Regular cardiac myocyte (primary cell): ENCODE results near the gene TLCD2. TPM values are rescaled to one million over a fixed set of nuclear protein-coding genes. Genes with fewer than 3 reads are reported as not detected.

Experiments used
- total RNA-seq: library from RNA; depleted of rRNA; stranded (reverse); fragments of >200 nt; gene quantifications from 2 replicates; pipeline ENCODE4 v1.2.3, GENCODE V29; 2014

The TLCD2 gene, protein sequence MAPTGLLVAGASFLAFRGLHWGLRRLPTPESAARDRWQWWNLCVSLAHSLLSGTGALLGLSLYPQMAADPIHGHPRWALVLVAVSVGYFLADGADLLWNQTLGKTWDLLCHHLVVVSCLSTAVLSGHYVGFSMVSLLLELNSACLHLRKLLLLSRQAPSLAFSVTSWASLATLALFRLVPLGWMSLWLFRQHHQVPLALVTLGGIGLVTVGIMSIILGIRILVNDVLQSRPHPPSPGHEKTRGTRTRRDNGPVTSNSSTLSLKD
- 1.7 and 2.0 TPM in 2 replicates for total RNA-seq

DNA sequence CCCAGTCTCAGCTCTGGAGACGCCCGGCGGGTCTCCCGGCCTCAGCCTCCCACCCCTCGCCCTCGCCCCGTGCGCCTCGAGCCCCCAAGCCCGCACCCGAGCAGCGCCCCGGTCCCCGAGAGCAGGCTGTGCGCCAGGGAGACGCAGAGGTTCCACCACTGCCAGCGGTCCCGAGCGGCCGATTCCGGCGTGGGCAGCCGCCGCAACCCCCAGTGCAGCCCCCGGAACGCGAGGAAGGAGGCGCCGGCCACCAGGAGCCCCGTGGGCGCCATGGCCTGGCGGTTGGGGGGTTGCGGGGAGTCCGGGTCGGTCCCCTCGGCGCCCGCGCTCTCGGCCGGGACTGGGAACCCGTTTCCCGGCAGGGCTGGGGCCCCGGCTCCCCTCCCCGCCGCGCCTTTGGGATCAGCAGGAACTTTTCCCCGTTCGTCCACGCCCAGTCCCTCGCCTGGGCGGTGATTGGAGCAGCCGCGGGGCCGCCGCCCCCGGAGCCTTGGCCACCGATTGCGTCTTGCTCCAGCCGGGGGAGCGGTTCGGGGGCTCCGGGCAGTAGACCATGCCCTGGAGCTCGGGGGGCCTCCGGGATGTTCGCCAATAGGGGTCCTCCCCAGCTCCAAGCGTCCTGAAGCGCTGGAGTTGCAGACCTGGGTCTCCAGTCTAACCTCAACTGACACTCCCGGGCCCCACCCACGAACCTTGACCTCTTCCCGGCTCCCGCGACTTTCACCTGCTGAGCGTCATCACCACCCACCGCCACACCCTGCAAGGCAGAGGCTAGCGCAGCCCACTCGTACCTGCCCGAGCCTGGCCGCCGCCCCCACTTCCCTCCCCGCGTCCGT is at the start of gene TLCD2:
Gene TLCD2, minus strand, starts transcription at position 407 of the 836 bp plus-strand sequence. Its CDS starts 135 bp downstream, at position 272.

DNA sequence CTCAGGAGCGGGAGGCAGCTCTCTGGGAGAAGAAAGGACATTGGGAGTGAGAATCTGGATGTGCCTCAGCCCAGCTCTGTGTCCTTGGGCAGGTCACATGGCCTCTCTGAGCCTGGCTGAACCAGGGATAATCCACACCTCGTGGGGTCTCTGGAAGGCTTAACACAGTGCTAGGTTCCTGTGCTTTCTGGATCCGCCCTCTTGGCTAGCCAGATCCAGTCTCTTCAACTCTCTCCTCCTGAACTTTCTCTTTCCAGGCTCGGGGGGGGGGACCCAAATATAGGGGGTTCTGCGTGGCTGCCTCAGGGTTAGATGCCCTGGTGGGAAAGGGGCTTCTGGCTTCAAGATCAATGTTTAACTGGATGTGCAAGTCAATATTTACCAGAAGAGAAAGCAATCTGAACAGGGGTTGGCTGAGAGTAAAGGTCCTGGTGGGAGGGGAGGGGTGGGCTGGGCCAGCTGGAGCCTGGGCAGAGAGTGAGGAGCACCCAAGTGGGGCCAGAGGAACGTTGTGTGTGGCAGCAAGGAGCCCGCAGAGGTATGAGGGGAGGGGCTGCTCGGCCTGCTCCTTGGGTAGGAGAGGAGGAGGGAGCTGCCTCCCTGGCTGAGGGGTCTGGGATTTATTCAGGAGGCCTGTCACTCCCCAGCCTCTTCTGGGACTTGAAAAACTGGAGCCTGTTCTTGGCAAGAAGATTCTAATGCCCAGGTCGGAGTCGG is 32.4 kb upstream of the TLCD2 start, which contains the start of gene SERPINF2:
Gene SERPINF2, plus strand, starts transcription at position 501 of the 717 bp plus-strand sequence. CDS start 2,125 bp downstream, outside the sequence.

DNA sequence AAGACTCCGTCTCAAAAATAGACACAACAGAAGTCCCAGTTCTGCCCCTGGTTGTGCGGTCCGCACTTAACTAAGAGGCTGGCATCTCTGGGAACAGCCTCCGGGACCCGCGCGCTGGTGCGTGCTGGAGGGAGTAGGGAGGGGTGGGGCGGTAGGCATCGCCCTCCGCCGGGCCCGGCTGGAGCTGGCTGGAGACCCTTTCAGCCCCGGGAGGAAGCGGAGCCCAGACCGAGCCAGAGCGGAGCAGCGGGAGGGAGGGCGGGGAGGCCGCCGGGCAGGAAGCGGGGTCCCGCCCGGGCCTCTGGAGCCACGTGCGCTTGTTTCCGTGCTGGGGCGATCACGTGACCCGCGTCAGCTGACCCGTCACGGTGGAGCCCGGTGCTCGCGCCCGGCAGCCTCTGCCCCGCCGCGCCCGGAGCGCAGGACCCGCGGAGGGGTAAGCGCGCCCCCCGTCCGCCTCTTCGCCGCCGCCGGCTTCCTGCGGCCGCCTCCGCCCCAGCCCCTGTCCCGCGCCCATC is 14.2 kb upstream of the TLCD2 start, which contains the start of gene WDR81:
Gene WDR81, plus strand, starts transcription at position 354 of the 518 bp plus-strand sequence. CDS start 256 bp downstream, outside the sequence.

DNA sequence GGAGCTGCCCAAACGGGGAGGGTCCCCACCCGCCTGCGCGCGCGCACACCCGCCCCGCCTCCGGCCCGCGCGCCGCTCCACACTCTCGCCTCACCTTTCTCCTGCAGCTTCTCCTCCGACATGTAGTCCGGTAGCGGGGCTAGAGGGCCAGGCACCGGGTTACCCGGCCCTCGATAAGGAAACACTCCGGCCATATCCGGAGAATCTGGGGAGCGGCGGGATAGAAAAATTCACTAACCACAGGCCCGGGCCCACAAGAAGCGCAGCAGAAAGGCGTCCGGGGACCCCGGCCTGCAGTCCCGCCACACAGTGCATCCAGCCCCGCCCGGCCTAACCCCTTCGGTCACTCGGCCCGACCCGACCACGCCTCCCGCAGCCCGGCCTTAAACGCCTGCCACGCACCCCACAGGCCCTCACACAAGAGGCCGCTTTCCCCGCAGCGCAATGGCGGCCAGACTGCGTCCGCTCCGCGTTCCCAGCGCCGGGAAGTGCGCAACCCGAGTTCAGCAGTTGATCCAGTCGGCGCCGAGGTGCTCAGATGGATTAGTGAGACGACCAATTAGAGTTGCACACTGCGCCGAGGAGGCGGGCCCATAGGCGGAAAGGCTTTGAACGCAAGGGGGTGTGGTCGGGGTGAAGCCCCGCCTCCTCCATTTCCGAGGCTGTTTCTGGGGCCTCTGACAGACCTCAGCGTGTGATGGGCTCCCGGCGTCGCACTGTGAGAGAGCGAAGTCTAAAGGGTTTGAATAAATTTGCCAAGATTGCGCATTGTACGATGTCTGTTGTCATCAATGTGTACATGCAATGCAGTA is 25.6 kb downstream of the TLCD2 start, which contains the start of gene PRPF8:
Gene PRPF8, minus strand, starts transcription at position 490 of the 812 bp plus-strand sequence. Its CDS starts 296 bp downstream, at position 194.

Other genes with a start within 250 kb of the TLCD2 start
- gene MYO1C, start 217.7 kb downstream of the TLCD2 start, total RNA-seq = 145 and 184 TPM in 2 replicates
- gene INPP5K, start 193.8 kb downstream of the TLCD2 start, total RNA-seq = 37.4 and 39.7 TPM in 2 replicates
- gene PITPNA, start 147.6 kb downstream of the TLCD2 start, total RNA-seq = 8.2 and 16.9 TPM in 2 replicates
- 5.9 and 7.9 TPM in 2 replicates for gene SLC43A2, start 81.5 kb downstream of the TLCD2 start, total RNA-seq
- gene SCARF1, start 64.6 kb downstream of the TLCD2 start, total RNA-seq = 0.96 and 3.1 TPM in 2 replicates
- gene RILP, start 60.5 kb downstream of the TLCD2 start, total RNA-seq = 5.6 and 6.2 TPM in 2 replicates
- 51.9 and 112 TPM in 2 replicates for gene PRPF8, start 25.5 kb downstream of the TLCD2 start, total RNA-seq
- gene WDR81, start 14.3 kb upstream of the TLCD2 start, total RNA-seq = 18.8 and 25.4 TPM in 2 replicates
- gene SERPINF2, start 32.5 kb upstream of the TLCD2 start, total RNA-seq = 0.19 and 0.28 TPM in 2 replicates
- gene SERPINF1, start 51.7 kb upstream of the TLCD2 start, total RNA-seq = 29.9 and 45.1 TPM in 2 replicates
- 7.3 and 7.9 TPM in 2 replicates for gene SMYD4, start 119.5 kb upstream of the TLCD2 start, total RNA-seq
- gene RPA1, start 119.6 kb upstream of the TLCD2 start, total RNA-seq = 14.1 and 61.9 TPM in 2 replicates